ENCODE results near the gene SLC39A3.

Gene SLC39A3

GRCh38 chr19:2739602-2740313, at the start of gene SLC39A3:
SLC39A3 (minus strand) TSS chr19:2740017; CDS start chr19:2737257, 2,760 bp downstream.
- peak; percentile 97 to 98 for DNase-seq (ENCODE audit: low read depth in 1 of 2, low spot score in 1 of 2)

- DNase-seq (ENCODE audit: low read depth in 1 of 2, low spot score in 1 of 2), result no peak
These were observed 48.4 kb upstream of the SLC39A3 start for GRCh38 chr19:2788237-2788636.

- DNase-seq (ENCODE audit: low read depth in 1 of 2, low spot score in 1 of 2), result no peak
These were observed 47.3 kb upstream of the SLC39A3 start for GRCh38 chr19:2787115-2787514.

- peak; percentile 95 to 97 for DNase-seq (ENCODE audit: low read depth in 1 of 2, low spot score in 1 of 2)
These were observed 45.6 kb upstream of the SLC39A3 start, which contains the start of gene THOP1 for GRCh38 chr19:2785244-2785997. THOP1 (plus strand) TSS chr19:2785503; CDS start chr19:2785663, 160 bp downstream.

GRCh38 chr19:2783781-2784145, 43.9 kb upstream of the SLC39A3 start:
- DNase-seq (ENCODE audit: low read depth in 1 of 2, low spot score in 1 of 2), result no peak

GRCh38 chr19:2782936-2783780, 43.3 kb upstream of the SLC39A3 start, which contains the start of gene SGTA:
SGTA (minus strand) TSS chr19:2783273; CDS start chr19:2769068, 14,205 bp downstream.
- peak; percentile 91 to 94 for DNase-seq (ENCODE audit: low read depth in 1 of 2, low spot score in 1 of 2)

- no peak for DNase-seq (ENCODE audit: low read depth in 1 of 2, low spot score in 1 of 2)
These were observed 42.6 kb upstream of the SLC39A3 start for GRCh38 chr19:2782329-2782935.

GRCh38 chr19:2780284-2780683, 40.5 kb upstream of the SLC39A3 start:
- no peak for DNase-seq (ENCODE audit: low read depth in 1 of 2, low spot score in 1 of 2)

- no peak for DNase-seq (ENCODE audit: low read depth in 1 of 2, low spot score in 1 of 2)
These were observed 39.4 kb upstream of the SLC39A3 start for GRCh38 chr19:2779121-2779740.

- DNase-seq (ENCODE audit: low read depth in 1 of 2, low spot score in 1 of 2), result no peak
These were observed 38.3 kb upstream of the SLC39A3 start for GRCh38 chr19:2777952-2778683.

- peak; percentile 37 to 39 for DNase-seq (ENCODE audit: low read depth in 1 of 2, low spot score in 1 of 2)
These were observed 36.0 kb upstream of the SLC39A3 start for GRCh38 chr19:2775556-2776430.

- DNase-seq (ENCODE audit: low read depth in 1 of 2, low spot score in 1 of 2), result no peak
These were observed 35.2 kb upstream of the SLC39A3 start for GRCh38 chr19:2774953-2775555.

GRCh38 chr19:2774083-2774679, 34.4 kb upstream of the SLC39A3 start:
- DNase-seq (ENCODE audit: low read depth in 1 of 2, low spot score in 1 of 2), result no peak

GRCh38 chr19:2771786-2772674, 32.2 kb upstream of the SLC39A3 start:
- no peak for DNase-seq (ENCODE audit: low read depth in 1 of 2, low spot score in 1 of 2)

- DNase-seq (ENCODE audit: low read depth in 1 of 2, low spot score in 1 of 2), result no peak
These were observed 30.5 kb upstream of the SLC39A3 start for GRCh38 chr19:2770055-2771013.

- no peak for DNase-seq (ENCODE audit: low read depth in 1 of 2, low spot score in 1 of 2)
These were observed 29.4 kb upstream of the SLC39A3 start for GRCh38 chr19:2769218-2769617.
